ENCODE data around the gene PRKCZ. TPM values are rescaled to one million over a fixed set of nuclear protein-coding genes. Genes with fewer than 3 reads are reported as not detected.

PRKCZ gene
- 36.9 and 42.3 TPM in 2 replicates for total RNA-seq (2014; rRNA removed; shearing (Covaris generic))
- polyA plus RNA-seq (2016; fragmentation: Nextera tagmentation; extraction: Ambion mirVana): 22.5 and 26.2 TPM in 2 replicates
- long read RNA-seq, transcript PRKCZ-201 (18 exons, 2,326 nt): major isoform, 10 of 15 reads
- long read RNA-seq, partial matches to known transcripts: 1 of 15 reads
- long read RNA-seq, other reads (novel, unspliced or antisense): 3 of 15 reads

GRCh38 chr1:2049718-2050431 is at the start of gene PRKCZ:
Gene PRKCZ (plus strand): TSS chr1:2050411. CDS start chr1:2050631, 220 bp downstream.
- peak within 1 kb of the TSS; percentile 82 for H3K4me3 Mint-ChIP-seq
- H3K79me2 ChIP-seq (replicated peaks; ENCODE audit: insufficient read depth): peaks cover 38% of the 10 kb centered on the region
- peak; percentile 96 for DNase-seq (ENCODE audit: low spot score)
- H3K4me2 ChIP-seq: peak within 1 kb of the TSS; percentile 96
- no peaks in the 10 kb centered on the region for H3K36me3 ChIP-seq (ENCODE audit: insufficient read depth)
- peaks cover 26% of the 10 kb centered on the region for H3K27me3 Mint-ChIP-seq (ENCODE audit: insufficient read depth, low read depth, poor library complexity)
- H3K27ac Mint-ChIP-seq: peak within 1 kb of the TSS; percentile 89
- peak within 1 kb of the TSS; percentile 91 for H2AFZ ChIP-seq
- peak within 1 kb of the TSS; percentile 92 for H3K4me3 ChIP-seq
- peaks cover 25% of the 10 kb centered on the region; the same call in 1 of the 2 replicates for H3K4me1 ChIP-seq (ENCODE audit: insufficient read depth)
- peaks cover 23% of the 10 kb centered on the region for H4K20me1 ChIP-seq (replicated peaks; ENCODE audit: insufficient read depth)
- peaks cover 2% of the 10 kb centered on the region; the same call in 1 of the 3 replicates for H3K36me3 Mint-ChIP-seq (ENCODE audit: low read depth)
- peak; percentile 59 for TF ChIP-seq POLR2AphosphoS5 (IDR thresholded peaks at IDR 0.05; ENCODE audit: low read depth)
- TF ChIP-seq CREB1 (CRISPR knock-in tag; IDR thresholded peaks at IDR 0.05; ENCODE audit: low read depth): no peak
- peaks cover 22% of the 10 kb centered on the region for H3K4me1 Mint-ChIP-seq
- peak; percentile 56 for ATAC-seq
- peaks cover 18% of the 10 kb centered on the region for H3F3A ChIP-seq (replicated peaks; ENCODE audit: low read depth)
- no peaks in the 10 kb centered on the region for H3K9me2 ChIP-seq (ENCODE audit: insufficient read depth)
- H3K9me3 Mint-ChIP-seq: no peaks in the 10 kb centered on the region; the same call in 2 of the 3 replicates
- no peaks in the 10 kb centered on the region for H3K27me3 ChIP-seq (ENCODE audit: insufficient read depth)
- H3K27ac ChIP-seq (ENCODE audit: low read depth): peak within 1 kb of the TSS; percentile 93

GRCh38 chr1:2000432-2000831 is 49.8 kb upstream of the PRKCZ start:
- DNase-seq (ENCODE audit: low spot score): no peak
- Mint-ChIP-seq H3K4me1 (peaks cover 10% of the 10 kb centered on the region; the same call in 2 of the 3 replicates), H3K27ac (no peak overlapping the region), H3K9me3 (no peaks in the 10 kb centered on the region), H3K4me3 (no peak overlapping the region), H3K27me3 (ENCODE audit: insufficient read depth, low read depth, poor library complexity) (peaks cover 11% of the 10 kb centered on the region), H3K36me3 (ENCODE audit: low read depth) (no peaks in the 10 kb centered on the region; the same call in 2 of the 3 replicates)
- Histone ChIP-seq H2AFZ (no peak overlapping the region), H3K4me1 (ENCODE audit: insufficient read depth) (peaks cover 10% of the 10 kb centered on the region), H4K20me1 (replicated peaks; ENCODE audit: insufficient read depth) (no peaks in the 10 kb centered on the region), H3F3A (replicated peaks; ENCODE audit: low read depth) (0 out of 2 replicates have a peak, but pooled peaks cover 4% of the 10 kb centered on the region), H3K27me3 (ENCODE audit: insufficient read depth) (peaks cover 6% of the 10 kb centered on the region; the same call in 1 of the 2 replicates), H3K9me2 (ENCODE audit: insufficient read depth) (no peaks in the 10 kb centered on the region), H3K36me3 (ENCODE audit: insufficient read depth) (no peaks in the 10 kb centered on the region), H3K79me2 (replicated peaks; ENCODE audit: insufficient read depth) (no peaks in the 10 kb centered on the region), H3K4me3 (no peak overlapping the region), H3K4me2 (no peak overlapping the region), H3K27ac (ENCODE audit: low read depth) (no peak overlapping the region)
- ATAC-seq: no peak
- TF ChIP-seq NANOG (IDR thresholded peaks at IDR 0.05; ENCODE audit: borderline replicate concordance) (no peak), REST (IDR thresholded peaks at IDR 0.05; ENCODE audit: unreplicated experiment) (no peak), CREB1 (CRISPR knock-in tag; IDR thresholded peaks at IDR 0.05; ENCODE audit: low read depth) (no peak), POLR2AphosphoS5 (IDR thresholded peaks at IDR 0.05; ENCODE audit: low read depth) (no peak), ETS1 (IDR thresholded peaks at IDR 0.05) (no peak), ZNF331 (CRISPR knock-in tag; IDR thresholded peaks at IDR 0.05; ENCODE audit: low read depth) (no peak), ZNF462 (CRISPR knock-in tag; IDR thresholded peaks at IDR 0.05) (no peak), EZH2phosphoT487 (IDR thresholded peaks at IDR 0.05; ENCODE audit: unreplicated experiment) (no peak), ZNF114 (CRISPR knock-in tag; IDR thresholded peaks at IDR 0.05) (no peak)
